Activated naive CD4-positive, alpha-beta T cell treated with anti-CD3 and anti-CD28 coated beads, Interleukin-2, amount 50 U/mL, for 72 hours (primary cell): Measurements from ENCODE around the gene LZTS3. TPM values are rescaled to one million over a fixed set of nuclear protein-coding genes. Genes with fewer than 3 reads are reported as not detected.
"Not testable (repeated sequence)": the region's sequence is repeated elsewhere in the genome, so short reads cannot be mapped to it uniquely, and the experiment has no call there.

Experiments used
- ATAC-seq, 2 donors: fragments of 150-1000 bp; cut with Tn5 transposase; 2 replicates each; pipeline ENCODE4 v1.10.0; 2021; ENCODE audit warnings: mild to moderate bottlenecking in 2 of 2, moderate library complexity in 2 of 2
- DNase-seq, 2 donors: peaks; one replicate each; pipeline ENCODE4 v3.0.0; 2021 to 2022; ENCODE audit warnings: low spot score in 2 of 2
- H3K27ac Mint-ChIP-seq, 2 donors: one replicate each; pipeline ENCODE4 v1.8.0; 2022; ENCODE audit warnings: mild to moderate bottlenecking in 2 of 2, mixed read lengths in 2 of 2
- H3K36me3 Mint-ChIP-seq, 2 donors: one replicate each; pipeline ENCODE4 v1.8.0; 2022; ENCODE audit warnings: mixed read lengths in 2 of 2
- H3K9me3 Mint-ChIP-seq, 2 donors: one replicate each; pipeline ENCODE4 v1.8.0; 2022; ENCODE audit warnings: mixed read lengths in 2 of 2
- total RNA-seq, 2 donors: library from RNA; stranded (reverse); gene quantifications; one replicate each; pipeline ENCODE4 v1.2.3, GENCODE V29; 2022

The LZTS3 gene
- total RNA-seq, 2 donors from 2014 or later = 2.0 to 4.2 TPM

- no peak for ATAC-seq
- no peaks in the 10 kb centered on the region for H3K9me3 Mint-ChIP-seq
- no peak overlapping the region for H3K27ac Mint-ChIP-seq
- H3K36me3 Mint-ChIP-seq = peaks cover 0 to under 1% of the 10 kb centered on the region in 2 donors
- no peak for DNase-seq
Observed at GRCh38 chr20:3130051-3130600, 43.2 kb downstream of the LZTS3 start.

- H3K9me3 Mint-ChIP-seq = no peaks in the 10 kb centered on the region
- peaks cover 9 to 10% of the 10 kb centered on the region in 2 donors for H3K36me3 Mint-ChIP-seq
- no peak for DNase-seq
- H3K27ac Mint-ChIP-seq = no peak overlapping the region
- no peak for ATAC-seq
Observed at GRCh38 chr20:3129094-3129493, 44.3 kb downstream of the LZTS3 start.

- DNase-seq (no peak), ATAC-seq (no peak)
- Mint-ChIP-seq H3K36me3 (peaks cover 9 to 15% of the 10 kb centered on the region in 2 donors), H3K27ac (no peak overlapping the region), H3K9me3 (peaks cover 0 to 3% of the 10 kb centered on the region in 2 donors)
Observed at GRCh38 chr20:3128275-3128984, 44.9 kb downstream of the LZTS3 start.

GRCh38 chr20:3126527-3126859, 46.9 kb downstream of the LZTS3 start:
- no peak for ATAC-seq
- Mint-ChIP-seq H3K9me3 (peaks cover 5 to 6% of the 10 kb centered on the region in 2 donors), H3K27ac (no peak overlapping the region), H3K36me3 (peaks cover 23 to 35% of the 10 kb centered on the region in 2 donors)
- DNase-seq = no peak

- peaks cover 28 to 40% of the 10 kb centered on the region in 2 donors for H3K36me3 Mint-ChIP-seq
- not testable (repeated sequence) for ATAC-seq, H3K9me3 Mint-ChIP-seq, DNase-seq, H3K27ac Mint-ChIP-seq
Observed at GRCh38 chr20:3125776-3126526, 47.4 kb downstream of the LZTS3 start.

GRCh38 chr20:3124773-3125560, 48.4 kb downstream of the LZTS3 start:
- Mint-ChIP-seq H3K36me3 (peaks cover 31 to 46% of the 10 kb centered on the region in 2 donors), H3K27ac (peak overlapping the region in 1 of 2 donors; percentile 49)
- not testable (repeated sequence) for DNase-seq, H3K9me3 Mint-ChIP-seq, ATAC-seq

- H3K36me3 Mint-ChIP-seq = peaks cover 31 to 46% of the 10 kb centered on the region in 2 donors
Observed at GRCh38 chr20:3124163-3124562, 49.2 kb downstream of the LZTS3 start.

GRCh38 chr20:3123542-3123941, 49.8 kb downstream of the LZTS3 start:
- DNase-seq (no peak), ATAC-seq (no peak)
- Mint-ChIP-seq H3K9me3 (peaks cover 5 to 6% of the 10 kb centered on the region in 2 donors), H3K36me3 (peaks cover 31 to 46% of the 10 kb centered on the region in 2 donors), H3K27ac (peak overlapping the region; percentile 88 to 89)

More at GRCh38 chr20:3124163-3124562, 49.2 kb downstream of the LZTS3 start:
- ATAC-seq, H3K9me3 Mint-ChIP-seq, DNase-seq: not testable (repeated sequence)
- peak overlapping the region in 1 of 2 donors; percentile 49 for H3K27ac Mint-ChIP-seq

GRCh38 chr20:3121955-3122610, 51.3 kb downstream of the LZTS3 start:
- H3K9me3 Mint-ChIP-seq = peaks cover 5 to 6% of the 10 kb centered on the region in 2 donors
- H3K27ac Mint-ChIP-seq = peak overlapping the region; percentile 88 to 89
- DNase-seq (no peak), ATAC-seq (peak in 1 of 2 donors; percentile 38)
- H3K36me3 Mint-ChIP-seq = peaks cover 31 to 46% of the 10 kb centered on the region in 2 donors

GRCh38 chr20:3121271-3121911, 52.0 kb downstream of the LZTS3 start:
- no peak for DNase-seq
- Mint-ChIP-seq H3K36me3 (peaks cover 31 to 46% of the 10 kb centered on the region in 2 donors), H3K9me3 (peaks cover 5 to 6% of the 10 kb centered on the region in 2 donors), H3K27ac (peak overlapping the region; percentile 89 to 96)
- no peak for ATAC-seq

GRCh38 chr20:3119044-3119443, 54.3 kb downstream of the LZTS3 start:
- Mint-ChIP-seq H3K27ac (no peak overlapping the region), H3K9me3 (peaks cover 5 to 6% of the 10 kb centered on the region in 2 donors), H3K36me3 (peaks cover 23 to 35% of the 10 kb centered on the region in 2 donors)
- DNase-seq (no peak), ATAC-seq (no peak)

- ATAC-seq = peak; percentile 49 to 61
- DNase-seq = not testable (repeated sequence)
Observed at GRCh38 chr20:3117839-3118379, 55.4 kb downstream of the LZTS3 start.

GRCh38 chr20:3116341-3116740, 57.0 kb downstream of the LZTS3 start:
- H3K36me3 Mint-ChIP-seq = peaks cover 7 to 9% of the 10 kb centered on the region in 2 donors
- no peak overlapping the region for H3K27ac Mint-ChIP-seq
- no peak for ATAC-seq
- H3K9me3 Mint-ChIP-seq = no peaks in the 10 kb centered on the region
- no peak for DNase-seq

More at GRCh38 chr20:3117839-3118379, 55.4 kb downstream of the LZTS3 start:
- H3K9me3 Mint-ChIP-seq, H3K27ac Mint-ChIP-seq: not testable (repeated sequence)
- H3K36me3 Mint-ChIP-seq = peaks cover 23 to 25% of the 10 kb centered on the region in 2 donors

- DNase-seq = no peak
- Mint-ChIP-seq H3K9me3 (no peaks in the 10 kb centered on the region), H3K36me3 (peaks cover 0 to under 1% of the 10 kb centered on the region in 2 donors), H3K27ac (no peak overlapping the region)
- ATAC-seq = peak; percentile 62 to 67
Observed at GRCh38 chr20:3115190-3116107, 57.9 kb downstream of the LZTS3 start.
